ENCODE results near the gene EARS2.
A peak's percentile ranks its signal among the peaks of the same experiment; 100 is the strongest.
"Not testable (repeated sequence)": the region's sequence is repeated elsewhere in the genome, so short reads cannot be mapped to it uniquely, and the experiment has no call there.

EARS2 gene

GRCh38 chr16:23556881-23557778 lies at the start of gene EARS2, which contains the start of gene UBFD1:
EARS2 (minus strand) TSS chr16:23557350; CDS start chr16:23557343, 7 bp downstream.
UBFD1 (plus strand) TSS chr16:23557727; CDS start chr16:23557743, 16 bp downstream.
- peak; percentile 99 for DNase-seq

DNA sequence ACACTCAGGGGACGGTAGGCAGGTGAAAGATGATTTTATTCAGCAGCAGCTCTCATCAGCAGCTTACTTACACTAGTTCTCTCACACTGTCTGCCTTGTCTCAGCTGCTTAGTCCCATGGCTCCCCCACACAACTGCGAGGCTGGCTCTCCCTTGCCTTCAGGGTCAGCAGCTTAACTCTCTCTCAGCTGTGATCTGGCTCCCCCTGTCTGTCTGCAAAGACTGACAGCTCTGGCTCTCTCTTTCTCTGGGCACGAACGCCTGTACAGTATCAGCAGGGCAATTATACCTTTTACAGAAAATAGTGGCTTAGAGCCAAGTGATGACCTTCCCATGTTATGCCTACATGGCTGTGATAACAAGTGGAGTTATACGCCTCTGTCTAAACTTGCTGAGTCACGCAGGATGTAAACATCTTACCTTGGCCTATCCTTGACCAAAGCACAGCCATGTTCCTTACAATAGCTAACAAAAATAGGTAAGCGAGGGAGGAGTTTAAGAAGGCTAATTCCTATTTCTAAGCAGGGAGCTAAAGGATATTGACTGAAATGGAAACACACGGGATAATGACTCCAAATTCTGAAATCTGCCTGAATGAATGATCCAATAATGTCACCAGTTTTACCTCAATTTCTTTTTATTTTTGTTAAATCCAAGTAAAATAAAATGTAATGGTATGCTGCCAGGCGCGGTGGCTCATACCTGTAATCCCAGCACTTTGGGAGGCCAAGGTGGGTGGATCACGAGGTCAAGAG lies 40.0 kb upstream of the EARS2 start:
- DNase-seq = no peak

GRCh38 chr16:23595951-23596720 lies 39.0 kb upstream of the EARS2 start, which contains the start of gene NDUFAB1:
NDUFAB1 (minus strand) TSS chr16:23596316; CDS start chr16:23596290, 26 bp downstream.
- peak; percentile 92 for DNase-seq

GRCh38 chr16:23595246-23595950 lies 38.2 kb upstream of the EARS2 start:
- no peak for DNase-seq

- no peak for DNase-seq
Observed at GRCh38 chr16:23594186-23594585, 37.0 kb upstream of the EARS2 start.

GRCh38 chr16:23590181-23590580 lies 33.0 kb upstream of the EARS2 start:
- no peak for DNase-seq

DNA sequence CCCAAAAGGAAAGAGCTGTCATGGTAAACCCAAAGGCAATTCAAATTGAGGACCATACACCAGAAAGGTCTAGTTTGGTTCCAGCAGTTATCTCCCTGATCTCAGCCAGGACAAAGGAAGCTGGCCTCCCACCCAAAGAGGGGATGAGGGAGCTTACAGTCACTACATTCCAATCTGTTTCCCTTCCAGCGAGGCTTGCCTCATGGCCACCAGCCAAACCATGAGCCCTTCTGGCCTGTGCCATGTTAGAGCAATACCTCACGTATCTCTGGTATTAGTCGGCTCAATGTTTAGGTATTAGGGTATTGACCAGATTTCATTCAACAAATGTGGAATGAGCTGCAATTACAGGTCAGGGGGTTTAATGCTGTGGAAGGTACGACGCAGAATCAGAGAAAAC lies 30.6 kb upstream of the EARS2 start:
- DNase-seq = no peak

- DNase-seq = no peak
Observed at GRCh38 chr16:23584186-23585076, 27.3 kb upstream of the EARS2 start.

DNA sequence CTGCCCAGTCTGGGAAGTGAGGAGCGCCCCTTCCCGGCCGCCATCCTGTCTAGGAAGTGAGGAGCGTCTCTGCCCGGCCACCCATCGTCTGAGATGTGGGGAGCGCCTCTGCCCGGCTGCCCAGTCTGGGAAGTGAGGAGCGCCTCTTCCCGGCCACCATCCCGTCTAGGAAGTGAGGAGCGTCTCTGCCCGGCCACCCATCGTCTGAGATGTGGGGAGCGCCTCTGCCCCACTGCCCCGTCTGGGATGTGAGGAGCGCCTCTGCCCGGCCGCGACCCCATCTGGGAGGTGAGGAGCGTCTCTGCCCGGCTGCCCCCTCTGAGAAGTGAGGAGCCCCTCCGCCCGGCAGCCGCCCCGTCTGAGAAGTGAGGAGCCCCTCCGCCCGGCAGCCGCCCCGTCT lies 26.1 kb upstream of the EARS2 start:
- DNase-seq = not testable (repeated sequence)

DNA sequence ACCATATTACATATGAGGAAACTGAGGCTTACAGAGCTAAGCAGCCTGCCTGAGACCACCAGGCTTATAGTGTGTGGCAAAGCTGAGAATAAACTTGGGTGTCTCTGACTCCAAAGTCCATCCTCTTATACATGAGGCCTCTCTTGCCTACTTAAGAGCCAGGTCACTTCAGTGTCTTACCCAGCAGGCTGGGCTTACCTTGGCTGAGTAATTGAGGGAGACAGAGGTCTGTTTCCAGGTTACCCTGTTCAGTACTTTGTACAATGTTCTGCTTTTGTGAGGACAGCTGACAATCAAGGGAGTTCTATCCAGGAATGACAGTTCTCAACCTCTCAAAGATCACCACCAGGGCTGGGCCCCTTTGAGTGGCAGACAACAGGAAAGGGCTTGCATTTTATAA lies 24.6 kb upstream of the EARS2 start:
- DNase-seq = no peak

DNA sequence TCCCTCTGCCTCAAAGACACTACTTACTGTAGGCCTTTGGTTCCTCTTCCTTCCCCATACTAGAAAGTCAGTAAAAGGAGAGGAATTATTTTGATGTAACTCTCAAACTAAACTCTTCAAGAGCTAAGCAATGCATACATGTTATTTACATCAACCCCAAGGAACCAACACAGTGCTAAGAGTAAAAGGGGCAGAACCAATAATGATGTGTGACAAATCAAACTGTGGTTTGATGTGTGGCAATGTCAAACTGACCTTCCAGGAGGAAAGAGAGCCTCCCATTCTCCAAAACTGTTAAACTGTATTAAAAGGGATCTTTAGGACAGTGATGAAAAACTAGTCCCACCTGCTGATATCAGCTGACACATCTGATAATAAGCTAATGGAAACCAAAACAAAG lies 23.2 kb upstream of the EARS2 start:
- no peak for DNase-seq

- DNase-seq = no peak
Observed at GRCh38 chr16:23579371-23579770, 22.2 kb upstream of the EARS2 start.

DNA sequence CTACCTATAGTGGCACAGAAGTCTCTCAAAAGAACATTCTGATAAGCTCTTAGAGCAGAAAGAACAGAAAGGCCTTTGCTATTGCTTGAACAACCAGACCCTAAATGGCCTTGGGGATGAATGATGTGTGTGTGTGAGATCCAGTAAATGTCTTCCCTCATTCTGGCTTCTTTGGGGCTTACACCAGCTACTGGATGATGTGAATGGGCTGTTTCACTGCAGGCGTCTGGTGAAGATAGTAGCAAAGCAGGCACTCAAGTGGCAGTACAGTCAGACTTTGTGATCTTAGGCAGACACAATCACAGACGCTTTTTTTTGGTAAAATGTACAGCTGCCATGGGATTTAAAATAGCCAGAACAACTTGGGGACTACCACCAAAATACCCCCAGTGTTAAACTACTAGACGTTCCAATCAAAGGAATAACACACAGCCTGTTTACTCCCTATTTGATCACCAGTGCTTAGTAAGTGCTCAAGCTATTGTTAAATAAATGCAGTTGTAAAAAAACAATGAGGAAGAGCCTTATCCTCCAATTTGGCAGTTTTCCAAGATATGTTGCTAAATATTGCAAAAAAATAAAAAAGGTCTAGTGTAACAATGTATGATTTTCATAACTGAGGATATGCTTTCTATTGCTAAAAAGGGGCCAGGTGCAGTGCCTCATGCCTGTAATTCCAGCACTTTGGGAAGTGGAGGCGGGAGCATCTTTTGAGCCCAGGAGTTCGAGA lies 21.1 kb upstream of the EARS2 start:
- no peak for DNase-seq

DNA sequence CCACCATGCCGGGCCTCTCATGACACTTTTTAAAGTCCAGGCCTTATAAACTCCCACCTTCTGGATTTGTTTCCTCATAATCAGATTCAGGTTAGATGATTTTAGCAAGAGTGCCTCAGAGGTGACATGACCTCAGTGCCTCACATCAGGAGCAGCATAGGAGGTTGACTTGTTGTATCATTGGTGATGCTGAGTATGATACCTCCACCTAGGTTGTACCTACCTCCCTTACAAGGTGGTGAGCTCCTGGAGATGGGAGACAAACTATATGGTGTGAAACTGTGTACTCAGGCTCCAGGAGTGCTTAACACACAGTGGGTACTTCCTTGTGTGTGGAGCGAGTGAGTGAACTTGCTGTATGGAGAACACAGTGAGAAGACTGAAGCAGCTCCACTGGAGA lies 20.3 kb upstream of the EARS2 start:
- DNase-seq = no peak

GRCh38 chr16:23575834-23576233 lies 18.7 kb upstream of the EARS2 start:
- DNase-seq = no peak

GRCh38 chr16:23573817-23574216 lies 16.7 kb upstream of the EARS2 start:
- DNase-seq = no peak

GRCh38 chr16:23572394-23572793 lies 15.2 kb upstream of the EARS2 start:
- DNase-seq = no peak

- no peak for DNase-seq
Observed at GRCh38 chr16:23571895-23572294, 14.7 kb upstream of the EARS2 start.

DNA sequence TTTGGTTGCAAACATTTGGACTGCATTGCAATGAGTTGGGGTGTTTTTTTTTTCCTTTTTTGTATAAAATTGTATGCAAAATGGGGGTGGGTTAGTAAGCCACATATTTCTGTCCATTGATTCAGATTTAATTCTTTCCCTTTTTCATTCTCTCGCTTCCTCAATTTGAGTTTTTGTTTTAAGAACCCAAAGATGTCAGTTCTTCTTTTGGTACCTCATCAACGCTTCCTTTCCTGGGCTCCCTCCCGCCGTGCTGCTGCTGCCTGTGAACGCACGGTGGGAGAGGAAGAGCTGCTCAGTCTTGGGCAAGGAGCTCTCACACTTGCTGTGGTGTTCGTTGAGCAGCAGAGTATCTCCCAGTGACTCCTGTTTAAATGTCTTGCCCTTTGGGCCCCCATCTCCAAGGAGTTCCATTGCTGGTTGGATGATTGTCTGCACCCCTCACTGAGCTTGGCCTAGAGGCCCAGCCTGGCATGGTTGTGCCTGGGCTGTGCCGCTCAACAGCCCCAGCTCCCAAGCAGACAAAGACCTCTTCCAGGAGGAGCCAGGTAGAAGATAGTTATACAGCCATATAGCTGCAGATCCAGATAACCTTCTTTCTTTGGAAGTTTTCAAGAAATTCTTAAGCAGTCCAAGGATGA lies 14.0 kb upstream of the EARS2 start:
- DNase-seq = no peak

- no peak for DNase-seq
Observed at GRCh38 chr16:23567602-23568001, 10.5 kb upstream of the EARS2 start.
